ENCODE measurements around the gene TMEM141.

- no peak for TF ChIP-seq CTCF (conservative IDR thresholded peaks at IDR 0.05)
- no peak for TF ChIP-seq ZFX (IDR thresholded peaks at IDR 0.05)
Measured at GRCh38 chr9:136762915-136763648, 28.1 kb upstream of the TMEM141 start.
